IMR-90 (cell line): ENCODE data around the gene COL4A1.

ENCODE experiments used
- BHLHE40 ChIP-seq: fragments of 150-350 bp; IDR thresholded peaks from 2 replicates; pipeline ENCODE4 v1.6.1; 2016; ENCODE audit warnings: mild to moderate bottlenecking, low read depth, low read length
- CEBPB ChIP-seq: IDR thresholded peaks from 2 replicates; pipeline ENCODE4 v1.6.1; 2012; ENCODE audit warnings: low read depth, low read length, improper control_type of control experiment
- FOS ChIP-seq: fragments of 150-350 bp; IDR thresholded peaks from 2 replicates; pipeline ENCODE4 v1.6.1; 2016; ENCODE audit warnings: low read depth, low read length
- MAFK ChIP-seq: IDR thresholded peaks from 2 replicates; pipeline ENCODE4 v1.6.1; 2012; ENCODE audit warnings: low read depth, low read length, improper control_type of control experiment
- MAZ ChIP-seq: IDR thresholded peaks from 2 replicates; pipeline ENCODE4 v1.6.1; 2012; ENCODE audit warnings: low read depth, mild to moderate bottlenecking, low read length, improper control_type of control experiment, moderate library complexity, borderline replicate concordance
- MXI1 ChIP-seq: IDR thresholded peaks from 2 replicates; pipeline ENCODE4 v1.6.1; 2012; ENCODE audit warnings: low read depth, mild to moderate bottlenecking, low read length, moderate library complexity, borderline replicate concordance
- POLR2A ChIP-seq: IDR thresholded peaks from 2 replicates; pipeline ENCODE4 v1.6.1; 2012; ENCODE audit warnings: mild to moderate bottlenecking, low read depth, low read length
- RAD21 ChIP-seq: IDR thresholded peaks from 2 replicates; pipeline ENCODE4 v1.6.1; 2012; ENCODE audit warnings: low read length, improper control_type of control experiment
- RCOR1 ChIP-seq: IDR thresholded peaks from 2 replicates; pipeline ENCODE4 v1.6.1; 2012; ENCODE audit warnings: mild to moderate bottlenecking, low read length, improper control_type of control experiment; ENCODE audit not compliant: insufficient replicate concordance
- RFX5 ChIP-seq: IDR thresholded peaks from 2 replicates; pipeline ENCODE4 v1.8.0; 2012; ENCODE audit warnings: low read depth, mild to moderate bottlenecking, low read length, moderate library complexity
- SMC3 ChIP-seq: fragments of 150-350 bp; IDR thresholded peaks from 2 replicates; pipeline ENCODE4 v1.6.1; 2016; ENCODE audit warnings: low read depth, mild to moderate bottlenecking, antibody characterized with exemption, low read length, moderate library complexity
- TF ChIP-seq, protein P1 (sequence below): conservative IDR thresholded peaks from 2 replicates; pipeline ENCODE4 v1.5.1; 2012; ENCODE audit warnings: mild to moderate bottlenecking, low read depth, low read length, improper control_type of control experiment

DNA sequence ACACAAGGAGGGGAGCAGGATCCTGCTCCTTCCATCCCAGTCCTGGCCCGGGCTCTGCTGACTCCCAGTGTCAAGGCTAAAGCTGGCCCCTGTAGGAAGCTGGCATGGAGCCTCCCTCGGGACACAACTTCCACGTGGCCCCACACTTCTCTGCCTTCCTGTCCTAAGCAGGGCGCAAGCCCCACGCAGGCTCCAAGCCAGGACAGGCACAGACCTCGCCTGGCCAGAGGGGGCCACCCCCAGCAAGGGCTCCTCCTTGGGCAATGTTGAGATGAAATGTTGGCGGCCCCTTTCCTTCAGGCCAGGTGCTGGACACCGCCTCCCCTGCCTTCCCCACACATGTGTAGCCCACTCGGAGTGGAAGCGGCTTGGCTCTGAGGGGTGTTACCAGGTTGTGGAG lies 66.6 kb downstream of the COL4A1 start:
- TF ChIP-seq POLR2A (no peak), RCOR1 (no peak), MAZ (no peak), BHLHE40 (no peak), CEBPB (no peak), MXI1 (no peak), MAFK (no peak), RFX5 (no peak), RAD21 (no peak), FOS (no peak), SMC3 (no peak)
- TF ChIP-seq, protein P1, sequence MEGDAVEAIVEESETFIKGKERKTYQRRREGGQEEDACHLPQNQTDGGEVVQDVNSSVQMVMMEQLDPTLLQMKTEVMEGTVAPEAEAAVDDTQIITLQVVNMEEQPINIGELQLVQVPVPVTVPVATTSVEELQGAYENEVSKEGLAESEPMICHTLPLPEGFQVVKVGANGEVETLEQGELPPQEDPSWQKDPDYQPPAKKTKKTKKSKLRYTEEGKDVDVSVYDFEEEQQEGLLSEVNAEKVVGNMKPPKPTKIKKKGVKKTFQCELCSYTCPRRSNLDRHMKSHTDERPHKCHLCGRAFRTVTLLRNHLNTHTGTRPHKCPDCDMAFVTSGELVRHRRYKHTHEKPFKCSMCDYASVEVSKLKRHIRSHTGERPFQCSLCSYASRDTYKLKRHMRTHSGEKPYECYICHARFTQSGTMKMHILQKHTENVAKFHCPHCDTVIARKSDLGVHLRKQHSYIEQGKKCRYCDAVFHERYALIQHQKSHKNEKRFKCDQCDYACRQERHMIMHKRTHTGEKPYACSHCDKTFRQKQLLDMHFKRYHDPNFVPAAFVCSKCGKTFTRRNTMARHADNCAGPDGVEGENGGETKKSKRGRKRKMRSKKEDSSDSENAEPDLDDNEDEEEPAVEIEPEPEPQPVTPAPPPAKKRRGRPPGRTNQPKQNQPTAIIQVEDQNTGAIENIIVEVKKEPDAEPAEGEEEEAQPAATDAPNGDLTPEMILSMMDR, result no peak
